ENCODE measurements around the gene STPG3. TPM values are rescaled to one million over a fixed set of nuclear protein-coding genes. Genes with fewer than 3 reads are reported as not detected.

Gene STPG3
- total RNA-seq, 1 donor from 2014 or later = not detected

GRCh38 chr9:137244486-137245449, 6.3 kb upstream of the STPG3 start:
- H3K9me3 ChIP-seq = no peaks in the 10 kb centered on the region
- intact Hi-C loops (cut with DNase I) = no loop called here
- peaks cover 40% of the 10 kb centered on the region for H3K4me1 ChIP-seq
- TF ChIP-seq CTCF (IDR thresholded peaks at IDR 0.05) (no peak), POLR2A (IDR thresholded peaks at IDR 0.05) (no peak), POLR2AphosphoS5 (IDR thresholded peaks at IDR 0.05; ENCODE audit: insufficient read depth in 1 of 2, low read depth in 1 of 2) (no peak)
- H3K27ac ChIP-seq = no peak overlapping the region
- DNase-seq (ENCODE audit: extremely low spot score in 2 of 2) = no peak
- peaks cover 0 to 14% of the 10 kb centered on the region in 2 donors for H3K36me3 ChIP-seq
- H3K4me3 ChIP-seq = no peak overlapping the region
- H3K27me3 ChIP-seq = no peaks in the 10 kb centered on the region

DNA sequence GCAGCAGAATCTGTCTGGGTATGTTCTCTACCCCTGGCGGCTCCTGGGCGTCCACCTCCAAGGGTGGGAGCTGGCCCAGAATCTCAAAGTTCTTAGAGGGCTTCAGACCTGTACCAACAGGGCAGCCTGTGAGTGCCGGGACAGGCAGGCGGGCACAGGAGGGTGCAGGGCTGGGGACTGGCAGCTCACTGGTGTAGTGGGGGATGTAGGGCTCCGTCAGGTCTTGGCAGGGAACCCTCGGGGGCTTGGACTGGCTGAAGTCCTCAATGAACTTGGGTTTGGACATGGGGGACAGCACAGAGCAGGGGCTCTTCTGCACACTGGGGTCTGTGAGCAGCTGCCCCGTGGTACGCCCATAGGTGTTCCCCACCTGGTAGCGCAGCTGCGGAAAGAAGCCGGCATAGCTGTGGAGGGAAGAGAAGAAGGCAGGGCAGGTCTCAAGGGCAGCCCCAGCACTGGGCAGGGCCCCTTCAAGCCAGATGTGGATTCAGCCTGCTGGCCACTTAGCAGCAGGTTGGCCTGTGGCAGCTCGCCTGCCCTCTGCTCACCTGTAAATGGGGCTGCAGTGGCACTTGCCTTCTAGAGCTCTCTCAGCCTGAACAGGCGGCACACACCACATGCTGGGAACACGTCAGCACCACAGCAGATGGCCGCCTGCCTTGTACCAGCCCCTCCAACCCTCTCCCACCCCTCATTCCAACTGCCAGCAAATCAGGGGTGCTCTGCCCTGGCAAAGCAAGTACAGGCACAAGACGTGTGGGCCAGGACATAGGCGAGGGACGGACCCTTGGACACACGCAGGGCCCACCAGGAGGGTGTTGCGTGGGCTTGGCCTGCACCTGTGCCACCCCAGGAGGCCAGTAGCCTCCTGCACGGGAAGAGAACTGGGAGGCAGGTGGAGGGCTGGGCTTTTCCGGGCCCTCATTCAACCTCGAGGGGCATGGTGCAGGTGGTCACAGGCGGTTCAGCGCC, 5.3 kb upstream of the STPG3 start:
- Histone ChIP-seq H3K27me3 (no peaks in the 10 kb centered on the region), H3K36me3 (peaks cover 0 to 14% of the 10 kb centered on the region in 2 donors), H3K4me3 (no peak overlapping the region), H3K27ac (no peak overlapping the region), H3K4me1 (peaks cover 35% of the 10 kb centered on the region), H3K9me3 (no peaks in the 10 kb centered on the region)
- intact Hi-C loops (cut with DNase I) = no loop called here
- TF ChIP-seq POLR2A (IDR thresholded peaks at IDR 0.05) (no peak), POLR2AphosphoS5 (IDR thresholded peaks at IDR 0.05; ENCODE audit: insufficient read depth in 1 of 2, low read depth in 1 of 2) (no peak), CTCF (IDR thresholded peaks at IDR 0.05) (no peak)
- DNase-seq (ENCODE audit: extremely low spot score in 2 of 2) = no peak

- no peak for TF ChIP-seq CTCF (IDR thresholded peaks at IDR 0.05)
- DNase-seq (ENCODE audit: extremely low spot score in 2 of 2) = no peak
- no peak overlapping the region for H3K4me3 ChIP-seq
- H3K4me1 ChIP-seq = peaks cover 27% of the 10 kb centered on the region
- intact Hi-C loops (cut with DNase I) = no loop called here
- peaks cover 0 to 14% of the 10 kb centered on the region in 2 donors for H3K36me3 ChIP-seq
- no peak overlapping the region for H3K27ac ChIP-seq
- H3K9me3 ChIP-seq = no peaks in the 10 kb centered on the region
- no peaks in the 10 kb centered on the region for H3K27me3 ChIP-seq
These were observed 3.8 kb upstream of the STPG3 start for GRCh38 chr9:137247135-137247915.

DNA sequence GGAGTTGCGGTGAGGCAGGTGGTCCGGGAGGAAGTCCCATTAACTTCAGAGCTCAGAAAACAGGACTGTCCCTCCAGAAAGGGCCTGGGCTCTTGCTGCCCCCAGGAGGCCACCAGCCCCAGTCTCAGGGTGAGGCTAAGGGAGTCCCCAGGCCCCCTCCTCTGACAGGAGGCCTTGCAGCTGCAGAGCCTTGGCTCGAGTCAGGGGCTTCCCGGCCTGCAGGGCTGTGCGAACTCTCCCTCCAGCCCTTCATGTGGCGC, 3.2 kb upstream of the STPG3 start:
- peaks cover 22% of the 10 kb centered on the region for H3K4me1 ChIP-seq
- H3K9me3 ChIP-seq = no peaks in the 10 kb centered on the region
- H3K27ac ChIP-seq = no peak overlapping the region
- no peak for TF ChIP-seq CTCF (IDR thresholded peaks at IDR 0.05)
- no peak for TF ChIP-seq POLR2AphosphoS5 (IDR thresholded peaks at IDR 0.05; ENCODE audit: insufficient read depth in 1 of 2, low read depth in 1 of 2)
- TF ChIP-seq POLR2A (IDR thresholded peaks at IDR 0.05) = no peak
- H3K27me3 ChIP-seq = no peaks in the 10 kb centered on the region
- no peak for DNase-seq (ENCODE audit: extremely low spot score in 2 of 2)
- H3K36me3 ChIP-seq = peaks cover 0 to 11% of the 10 kb centered on the region in 2 donors
- H3K4me3 ChIP-seq = no peak overlapping the region
- intact Hi-C loops (cut with DNase I) = no loop called here

All from vagina (tissue), 2 donors.